ENCODE measurements around the gene FBXO4. TPM values are rescaled to one million over a fixed set of nuclear protein-coding genes. Genes with fewer than 3 reads are reported as not detected.

The FBXO4 gene

Small RNAs within 50 kb of the gene (small RNA-seq; reads per million reads assigned to genes)
- gene RF00019 (ENCODE audit: insufficient read depth) = not detected
